Prostate gland (tissue), 2 donors: ENCODE measurements around the gene CFAP97D2. TPM values are rescaled to one million over a fixed set of nuclear protein-coding genes. Genes with fewer than 3 reads are reported as not detected.

Experiments
- DNase-seq: peaks from one replicate; pipeline ENCODE4 v3.0.0-alpha.2; 2019; ENCODE audit warnings: low spot score
- H3K27ac ChIP-seq, 2 donors: fragments of 200-600 bp; sonication (generic); 2 replicates each; pipeline ENCODE4 v1.5.1; 2017 to 2019
- H3K27me3 ChIP-seq: fragments of 200-600 bp; sonication (generic); replicated peaks from 2 replicates; pipeline ENCODE4 v1.5.1; 2019; ENCODE audit not compliant: insufficient read depth
- H3K36me3 ChIP-seq, 2 donors: fragments of 200-600 bp; sonication (generic); 1 replicate in 1 of 2; 2 replicates in 1 of 2; pipeline versions ENCODE4 v1.5.1 to v1.8.1; 2017 to 2019
- H3K4me1 ChIP-seq: fragments of 200-600 bp; sonication (generic); replicated peaks from 2 replicates; pipeline ENCODE4 v1.5.1; 2019
- H3K4me3 ChIP-seq, 2 donors: fragments of 200-600 bp; sonication (generic); 2 replicates each; pipeline ENCODE4 v1.5.1; 2017 to 2019
- H3K9me3 ChIP-seq: fragments of 200-600 bp; sonication (generic); 2 replicates; pipeline ENCODE4 v1.5.1; 2017
- CTCF ChIP-seq, 4 experiments: fragments of 200-600 bp in 2 of 4; fragments of 450-650 bp in 2 of 4; sonication (generic) in 2 of 4; IDR thresholded peaks; 1 replicate in 3 of 4; 2 replicates in 1 of 4; pipeline ENCODE4 v1.5.1; 2016 to 2019; ENCODE audit warnings: antibody characterized with exemption in 4 of 4, mild to moderate bottlenecking in 2 of 4, moderate library complexity in 2 of 4
- POLR2A ChIP-seq: fragments of 450-650 bp; IDR thresholded peaks from one replicate; pipeline ENCODE4 v1.6.1; 2016; ENCODE audit warnings: antibody characterized with exemption, mild to moderate bottlenecking
- POLR2AphosphoS5 ChIP-seq: sonication (generic); formaldehyde crosslinking; IDR thresholded peaks from one replicate; pipeline ENCODE4 v1.6.1; 2017; ENCODE audit warnings: antibody characterized with exemption
- WGBS: methylation state at CpG from one replicate; pipeline ENCODE4 v1.1.5; 2018; 5-methylcytosine and 5-hydroxymethylcytosine counted together
- intact Hi-C: fragments of 100-400 bp; cut with DNase I; formaldehyde crosslinking; loops from one replicate; pipeline ENCODE4 v1.14.2; 2022
- microRNA-seq: library from miRNA; unstranded; fragments of <30 nt; microRNA quantifications from one replicate; pipeline ENCODE4, GENCODE V29; 2016
- small RNA-seq, 2 donors: library from RNA; depleted of rRNA; stranded (forward); fragments of <200 nt; gene quantifications; one replicate each; pipeline ENCODE3, GENCODE V24; 2016
- total RNA-seq, 2 donors: library from RNA; depleted of rRNA; stranded (reverse); fragments of >200 nt; gene quantifications; one replicate each; pipeline ENCODE4 v1.1.0, GENCODE V29; 2016

The CFAP97D2 gene
- total RNA-seq, 2 donors from 2014 or later: 0.62 TPM; not detected in 1

GRCh38 chr13:114266241-114266640 lies 87.2 kb downstream of the CFAP97D2 start:
- Histone ChIP-seq H3K4me1 (no peaks in the 10 kb centered on the region), H3K27me3 (no peaks in the 10 kb centered on the region), H3K9me3 (no peaks in the 10 kb centered on the region), H3K27ac (no peak overlapping the region), H3K36me3 (peaks cover 0 to 29% of the 10 kb centered on the region in 2 donors), H3K4me3 (no peak overlapping the region)
- no peak for TF ChIP-seq CTCF (IDR thresholded peaks at IDR 0.05)
- no peak for TF ChIP-seq POLR2A
- TF ChIP-seq POLR2AphosphoS5: no peak
- 93% methylated on average over 5 of the region's 5 CpGs for WGBS
- intact Hi-C loops: no loop called here
- no peak for DNase-seq

GRCh38 chr13:114268344-114269280 lies 89.6 kb downstream of the CFAP97D2 start:
- TF ChIP-seq POLR2A: no peak
- 92% methylated on average over 6 of the region's 6 CpGs for WGBS
- Histone ChIP-seq H3K27me3 (no peaks in the 10 kb centered on the region), H3K4me1 (no peaks in the 10 kb centered on the region), H3K9me3 (no peaks in the 10 kb centered on the region), H3K36me3 (peaks cover 0 to 22% of the 10 kb centered on the region in 2 donors), H3K4me3 (no peak overlapping the region), H3K27ac (no peak overlapping the region)
- intact Hi-C loops: no loop called here
- DNase-seq: no peak

GRCh38 chr13:114269281-114269770 lies 90.3 kb downstream of the CFAP97D2 start:
- TF ChIP-seq CTCF (IDR thresholded peaks at IDR 0.05) (no peak), POLR2A (no peak), POLR2AphosphoS5 (no peak)
- H3K27ac ChIP-seq: no peak overlapping the region
- no peaks in the 10 kb centered on the region for H3K4me1 ChIP-seq
- H3K36me3 ChIP-seq: peaks cover 0 to 15% of the 10 kb centered on the region in 2 donors
- 95% methylated on average over 4 of the region's 4 CpGs for WGBS
- H3K4me3 ChIP-seq: no peak overlapping the region
- DNase-seq: no peak
- no peaks in the 10 kb centered on the region for H3K27me3 ChIP-seq
- intact Hi-C loops: no loop called here
- H3K9me3 ChIP-seq: no peaks in the 10 kb centered on the region

Small RNAs within 50 kb of the gene (microRNA-seq; reads per million reads assigned to microRNA genes)
- gene MIR548AR: not detected

Small RNAs within 50 kb of the gene (small RNA-seq; reads per million reads assigned to genes)
- gene MIR548AR: 0 reads per million in 2 donors

Other genes with a start within 250 kb of the CFAP97D2 start
- 1 to 10 TPM; 8.0 to 9.9 TPM for gene C13orf46, start 205.2 kb upstream of the CFAP97D2 start, total RNA-seq
- gene RASA3, start 46.6 kb upstream of the CFAP97D2 start, total RNA-seq: 10 to 100 TPM in 1 of 2 donors, 1 to 10 TPM in 1; 8.6 to 12.5 TPM
- gene CDC16, start 55.6 kb downstream of the CFAP97D2 start, total RNA-seq: 10 to 100 TPM; 37.7 to 75.0 TPM
- gene UPF3A, start 102.3 kb downstream of the CFAP97D2 start, total RNA-seq: 10 to 100 TPM; 30.6 to 62.9 TPM
- 10 to 100 TPM; 23.0 to 56.3 TPM for gene CHAMP1, start 135.2 kb downstream of the CFAP97D2 start, total RNA-seq